Right atrium auricular region (tissue), 2 donors: ENCODE results near the gene BCAP29. TPM values are rescaled to one million over a fixed set of nuclear protein-coding genes. Genes with fewer than 3 reads are reported as not detected.

Experiments used
- DNase-seq: peaks from one replicate; pipeline ENCODE4 v3.0.0-alpha.2; 2019; ENCODE audit warnings: low spot score
- H3K27ac ChIP-seq, 2 donors: fragments of 200-600 bp; sonication (generic); 1 replicate in 1 of 2; 2 replicates in 1 of 2; pipeline ENCODE4 v1.5.1; 2016 to 2019
- H3K27me3 ChIP-seq, 2 donors: fragments of 200-600 bp; sonication (generic); one replicate each; pipeline versions ENCODE4 v1.5.1 to v1.6.0; 2017 to 2019
- H3K36me3 ChIP-seq: fragments of 200-600 bp; sonication (generic); one replicate; pipeline ENCODE4 v1.5.1; 2016
- H3K4me1 ChIP-seq, 2 donors: fragments of 200-600 bp; sonication (generic); one replicate each; pipeline versions ENCODE4 v1.5.1 to v1.6.0; 2017 to 2019
- H3K4me3 ChIP-seq, 2 donors: fragments of 200-600 bp; sonication (generic); 1 replicate in 1 of 2; 2 replicates in 1 of 2; pipeline ENCODE4 v1.5.1; 2017 to 2019; ENCODE audit warnings: mild to moderate bottlenecking in 1 of 2, moderate library complexity in 1 of 2
- H3K9me3 ChIP-seq, 2 donors: fragments of 200-600 bp; sonication (generic); one replicate each; pipeline ENCODE4 v1.5.1; 2019
- total RNA-seq, 2 donors: library from RNA; depleted of rRNA; stranded (reverse); fragments of >200 nt; gene quantifications; one replicate each; pipeline ENCODE4 v1.1.0, GENCODE V29; 2016
- TF ChIP-seq, protein P1 (sequence below), 2 donors: fragments of 200-600 bp; sonication (generic); IDR thresholded peaks; one replicate each; pipeline ENCODE4 v1.5.1; 2019; ENCODE audit warnings: antibody characterized with exemption in 2 of 2

BCAP29 gene
- total RNA-seq, 2 donors from 2014 or later = 115 to 258 TPM

DNA sequence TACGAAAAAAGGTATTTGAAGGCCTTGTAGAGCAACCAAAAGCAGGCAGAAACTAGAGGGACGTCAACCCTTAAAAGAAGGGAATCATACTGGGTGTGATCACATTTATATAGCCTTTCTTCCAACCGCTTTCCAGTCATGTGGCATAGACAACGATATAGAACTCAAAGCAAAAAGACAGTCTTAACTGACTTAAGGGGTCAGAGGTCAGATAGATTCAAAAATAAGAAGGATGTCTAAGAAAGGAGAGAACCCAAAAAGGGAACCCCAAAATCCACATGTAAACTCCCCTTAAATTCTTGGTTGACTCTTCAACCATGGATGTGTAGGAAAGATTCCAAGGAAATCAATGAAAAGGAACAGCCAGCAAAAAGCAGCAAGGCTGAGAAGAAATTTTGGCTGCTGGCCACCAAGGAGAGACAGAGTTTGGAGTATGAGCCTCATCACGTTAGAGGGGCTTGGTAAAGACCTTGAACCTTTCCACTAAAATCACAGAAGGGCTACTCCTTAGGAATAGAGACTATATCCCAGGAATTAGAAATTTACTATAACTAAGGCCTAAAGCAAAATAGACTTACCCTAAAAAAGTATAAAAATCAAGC, 8.6 kb downstream of the BCAP29 start:
- no peak overlapping the region for H3K27ac ChIP-seq
- peaks cover 9% of the 10 kb centered on the region for H3K36me3 ChIP-seq
- H3K4me3 ChIP-seq = no peak overlapping the region
- no peak for DNase-seq
- no peaks in the 10 kb centered on the region for H3K4me1 ChIP-seq
- TF ChIP-seq, protein P1, sequence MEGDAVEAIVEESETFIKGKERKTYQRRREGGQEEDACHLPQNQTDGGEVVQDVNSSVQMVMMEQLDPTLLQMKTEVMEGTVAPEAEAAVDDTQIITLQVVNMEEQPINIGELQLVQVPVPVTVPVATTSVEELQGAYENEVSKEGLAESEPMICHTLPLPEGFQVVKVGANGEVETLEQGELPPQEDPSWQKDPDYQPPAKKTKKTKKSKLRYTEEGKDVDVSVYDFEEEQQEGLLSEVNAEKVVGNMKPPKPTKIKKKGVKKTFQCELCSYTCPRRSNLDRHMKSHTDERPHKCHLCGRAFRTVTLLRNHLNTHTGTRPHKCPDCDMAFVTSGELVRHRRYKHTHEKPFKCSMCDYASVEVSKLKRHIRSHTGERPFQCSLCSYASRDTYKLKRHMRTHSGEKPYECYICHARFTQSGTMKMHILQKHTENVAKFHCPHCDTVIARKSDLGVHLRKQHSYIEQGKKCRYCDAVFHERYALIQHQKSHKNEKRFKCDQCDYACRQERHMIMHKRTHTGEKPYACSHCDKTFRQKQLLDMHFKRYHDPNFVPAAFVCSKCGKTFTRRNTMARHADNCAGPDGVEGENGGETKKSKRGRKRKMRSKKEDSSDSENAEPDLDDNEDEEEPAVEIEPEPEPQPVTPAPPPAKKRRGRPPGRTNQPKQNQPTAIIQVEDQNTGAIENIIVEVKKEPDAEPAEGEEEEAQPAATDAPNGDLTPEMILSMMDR (IDR thresholded peaks at IDR 0.05) = no peak
- no peaks in the 10 kb centered on the region for H3K27me3 ChIP-seq
- no peaks in the 10 kb centered on the region for H3K9me3 ChIP-seq

DNA sequence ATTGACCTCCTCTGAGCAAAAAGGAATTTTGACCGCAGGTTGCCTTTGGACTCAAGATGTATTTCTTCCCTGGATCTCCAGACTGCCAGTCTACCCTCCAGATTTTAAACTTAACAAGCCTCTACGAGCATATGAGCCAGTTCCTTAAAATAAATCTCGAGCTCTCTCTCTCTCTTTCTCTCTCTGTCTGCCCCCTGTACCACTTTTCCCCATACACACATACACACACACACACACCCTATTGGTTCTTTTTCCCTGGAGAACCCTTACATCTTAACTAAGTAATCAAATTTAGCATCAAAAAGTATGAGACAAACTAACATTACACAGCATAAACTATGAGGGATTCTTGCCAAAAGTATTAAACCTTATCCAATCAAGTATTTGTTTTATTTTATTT, 11.4 kb downstream of the BCAP29 start:
- Histone ChIP-seq H3K36me3 (peaks cover 16% of the 10 kb centered on the region), H3K9me3 (no peaks in the 10 kb centered on the region), H3K27ac (peak overlapping the region; percentile 12 to 31), H3K4me1 (peaks cover 0 to 9% of the 10 kb centered on the region in 2 donors), H3K4me3 (no peak overlapping the region), H3K27me3 (no peaks in the 10 kb centered on the region)
- TF ChIP-seq, protein P1 (IDR thresholded peaks at IDR 0.05) = no peak
- no peak for DNase-seq

DNA sequence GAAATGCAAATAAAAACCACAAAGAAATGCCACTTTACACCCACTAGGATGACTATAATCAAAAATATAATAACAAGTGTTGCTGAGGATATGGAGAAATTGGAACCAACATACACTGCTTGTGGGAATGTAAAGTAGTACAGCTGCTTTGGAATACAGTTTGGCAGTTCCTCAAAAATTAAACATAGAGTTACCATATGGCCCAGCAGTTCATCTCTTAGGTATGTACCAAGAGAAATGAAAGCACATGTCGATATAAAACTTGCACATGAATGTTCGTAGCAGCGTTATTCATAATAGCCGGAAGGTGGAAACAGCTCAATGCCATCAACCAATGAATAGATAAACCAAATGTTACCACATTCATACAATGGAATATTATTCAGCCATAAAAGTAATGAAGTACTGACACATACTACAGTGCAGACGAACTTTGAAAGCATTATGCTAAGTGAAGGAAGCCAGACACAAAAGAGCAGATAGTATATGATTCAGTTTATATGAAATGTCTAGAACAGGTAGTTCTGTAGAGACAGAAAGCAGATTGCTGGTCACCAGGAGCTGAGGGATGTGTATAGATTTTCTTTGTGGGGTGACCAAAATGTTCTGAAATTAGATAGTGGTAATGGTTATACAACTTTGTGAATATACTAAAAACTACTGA, 12.4 kb downstream of the BCAP29 start:
- TF ChIP-seq, protein P1 (IDR thresholded peaks at IDR 0.05) = no peak
- DNase-seq = no peak
- no peaks in the 10 kb centered on the region for H3K27me3 ChIP-seq
- no peak overlapping the region for H3K27ac ChIP-seq
- no peaks in the 10 kb centered on the region for H3K9me3 ChIP-seq
- H3K36me3 ChIP-seq = peaks cover 25% of the 10 kb centered on the region
- H3K4me3 ChIP-seq = no peak overlapping the region
- peaks cover 0 to 9% of the 10 kb centered on the region in 2 donors for H3K4me1 ChIP-seq

DNA sequence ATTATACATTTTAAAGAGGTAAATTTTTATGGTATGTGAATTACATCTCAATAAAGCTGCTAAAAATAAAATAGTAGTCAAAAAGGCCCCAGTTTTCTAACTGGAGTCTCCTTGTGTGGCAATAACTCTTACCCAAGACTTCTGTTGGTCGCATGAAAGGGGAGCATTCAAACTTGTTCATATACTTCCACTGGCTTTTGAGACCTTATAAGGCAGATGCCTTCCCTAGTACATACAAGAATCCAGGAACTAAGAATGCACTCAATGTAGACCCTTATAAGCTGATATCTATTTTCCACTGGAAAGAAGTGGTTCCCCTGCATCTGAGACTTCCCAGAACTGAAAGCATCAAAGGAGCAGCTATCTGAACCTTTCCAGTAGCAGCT, 13.0 kb downstream of the BCAP29 start:
- Histone ChIP-seq H3K27ac (no peak overlapping the region), H3K27me3 (no peaks in the 10 kb centered on the region), H3K9me3 (no peaks in the 10 kb centered on the region), H3K36me3 (peaks cover 25% of the 10 kb centered on the region), H3K4me3 (no peak overlapping the region), H3K4me1 (peaks cover 0 to 9% of the 10 kb centered on the region in 2 donors)
- TF ChIP-seq, protein P1 (IDR thresholded peaks at IDR 0.05) = no peak
- DNase-seq = no peak

DNA sequence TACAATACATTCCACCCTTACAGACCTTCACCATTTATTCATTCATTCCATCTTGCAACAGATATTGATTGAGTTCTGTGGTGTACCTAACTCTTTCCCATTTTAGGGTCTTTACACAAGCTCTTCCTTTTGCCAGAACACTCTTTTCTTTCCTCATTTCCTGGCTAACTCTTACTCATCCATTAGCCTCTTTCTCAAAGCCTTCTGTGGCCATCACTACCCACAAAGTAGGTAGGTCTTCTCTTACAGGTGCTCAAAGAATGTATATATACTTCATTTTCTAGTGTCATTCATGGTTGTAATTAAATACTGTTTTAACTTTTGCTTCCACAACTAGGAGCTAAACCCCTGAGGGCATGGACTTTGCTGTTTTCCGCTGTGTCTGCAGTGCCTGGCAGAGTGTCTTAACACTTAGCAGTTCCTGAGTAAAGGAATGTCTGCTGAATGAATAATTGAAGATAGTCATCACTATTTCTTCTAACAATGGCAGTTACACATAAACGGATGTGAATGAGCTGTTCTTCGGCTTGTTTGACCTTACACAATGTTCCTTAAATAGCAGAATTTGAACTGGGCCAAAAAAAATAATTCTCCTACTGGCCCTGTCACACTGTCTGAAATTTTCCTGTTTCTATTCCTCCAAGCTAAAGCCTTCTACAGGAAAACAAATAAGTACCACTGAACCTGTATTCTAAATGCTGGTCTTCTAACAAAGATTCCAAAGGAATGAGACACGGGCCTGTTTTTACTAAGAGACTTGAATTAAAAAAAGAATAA, 15.1 kb downstream of the BCAP29 start:
- H3K27ac ChIP-seq = peak overlapping the region; percentile 44 to 80
- no peaks in the 10 kb centered on the region for H3K27me3 ChIP-seq
- peaks cover 0 to 9% of the 10 kb centered on the region in 2 donors for H3K4me1 ChIP-seq
- H3K9me3 ChIP-seq = no peaks in the 10 kb centered on the region
- no peak for DNase-seq
- TF ChIP-seq, protein P1 (IDR thresholded peaks at IDR 0.05) = no peak
- H3K4me3 ChIP-seq = no peak overlapping the region
- peaks cover 26% of the 10 kb centered on the region for H3K36me3 ChIP-seq
